HK-2 (cell line): ENCODE data around the gene TTC34.
"Not testable (repeated sequence)": the region's sequence is repeated elsewhere in the genome, so short reads cannot be mapped to it uniquely, and the experiment has no call there.

Experiments used
- DNase-seq: peaks from one replicate; pipeline ENCODE4 v3.0.0-alpha.2; 2018; ENCODE audit not compliant: unreplicated experiment

Gene TTC34

GRCh38 chr1:2799811-2800663 lies 1.5 kb downstream of the TTC34 start:
- DNase-seq: no peak

- DNase-seq: not testable (repeated sequence)
Observed at GRCh38 chr1:2798958-2799357, 2.5 kb downstream of the TTC34 start.

DNA sequence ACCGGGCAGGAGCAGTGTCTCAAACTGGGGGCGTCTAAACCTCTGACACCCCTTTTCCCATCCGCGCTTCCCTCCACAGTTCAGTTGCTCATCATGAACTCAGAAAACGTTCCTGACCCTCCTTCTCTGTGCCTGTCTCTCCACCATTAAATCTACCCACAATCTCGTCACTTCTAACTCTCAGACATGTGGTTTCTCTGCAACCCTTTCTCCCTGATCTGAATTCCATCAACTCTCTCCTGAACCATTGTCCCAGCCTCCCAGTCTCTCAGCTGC lies 3.8 kb downstream of the TTC34 start:
- no peak for DNase-seq

- DNase-seq: no peak
Observed at GRCh38 chr1:2796890-2797740, 4.4 kb downstream of the TTC34 start.

GRCh38 chr1:2795926-2796325 lies 5.6 kb downstream of the TTC34 start:
- no peak for DNase-seq

DNA sequence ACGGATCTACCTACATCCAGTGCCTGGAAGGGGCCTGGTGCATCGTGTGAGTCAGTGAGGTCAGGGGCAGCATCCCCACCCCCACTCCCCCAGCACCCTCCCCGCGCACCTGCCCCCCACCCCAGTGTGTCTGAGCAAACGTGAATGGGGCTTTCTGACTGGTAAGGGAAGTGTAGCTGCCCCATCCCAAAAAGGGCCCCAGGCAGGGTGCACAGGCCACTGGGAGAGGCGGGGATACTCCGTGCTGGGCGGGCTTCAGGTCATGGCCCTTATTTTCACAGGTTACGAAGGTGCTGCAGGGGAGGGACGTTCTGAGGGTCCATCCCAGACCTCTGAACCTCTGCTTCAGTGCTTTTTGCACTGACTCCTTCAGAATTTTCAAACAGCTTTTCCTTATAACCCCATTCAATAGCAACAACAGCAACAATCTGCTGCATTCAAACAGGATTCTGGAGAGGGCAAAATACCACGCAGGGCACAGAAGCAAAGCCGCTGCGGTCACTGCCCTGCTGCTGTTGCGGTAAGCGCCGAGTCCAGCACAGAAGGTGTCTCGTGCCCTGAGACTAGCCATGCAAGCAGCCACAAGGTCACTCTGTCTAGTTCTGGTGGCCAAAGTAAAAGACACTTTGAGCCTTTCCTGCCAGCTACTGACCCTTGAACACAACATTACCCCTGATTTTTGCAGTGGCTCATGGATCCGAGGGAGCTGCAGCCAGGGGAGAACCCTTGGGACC lies 10.3 kb downstream of the TTC34 start:
- no peak for DNase-seq

DNA sequence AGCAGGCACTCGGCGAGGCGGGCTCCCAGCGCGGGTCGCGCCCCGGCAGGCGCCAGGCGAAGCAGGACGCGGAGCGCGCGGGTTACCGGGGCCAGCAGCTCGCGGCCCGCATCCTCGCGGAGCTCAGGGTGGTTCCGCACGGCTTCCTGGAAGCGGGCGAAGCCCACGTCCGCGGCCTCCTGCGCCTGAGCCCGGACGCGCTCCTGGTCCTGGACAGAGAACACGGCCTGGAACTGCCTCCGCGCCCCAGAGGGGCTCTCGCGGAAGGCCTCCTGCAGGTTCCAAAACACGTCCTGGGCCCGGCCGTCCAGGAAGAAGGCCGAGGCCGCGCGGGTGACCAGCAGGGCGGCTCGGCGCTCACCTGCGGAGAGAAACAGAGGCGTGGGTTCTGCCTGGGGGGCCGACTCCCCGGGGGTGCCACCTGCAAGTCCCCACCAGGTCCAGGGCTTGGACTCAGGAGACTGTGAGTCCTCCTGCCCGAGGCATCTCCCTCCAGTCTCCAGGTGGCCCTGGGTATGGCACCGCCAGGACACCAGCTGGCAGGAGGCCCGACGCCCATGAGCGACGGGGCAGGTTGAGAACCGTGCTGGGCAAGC lies 11.4 kb downstream of the TTC34 start:
- no peak for DNase-seq

DNA sequence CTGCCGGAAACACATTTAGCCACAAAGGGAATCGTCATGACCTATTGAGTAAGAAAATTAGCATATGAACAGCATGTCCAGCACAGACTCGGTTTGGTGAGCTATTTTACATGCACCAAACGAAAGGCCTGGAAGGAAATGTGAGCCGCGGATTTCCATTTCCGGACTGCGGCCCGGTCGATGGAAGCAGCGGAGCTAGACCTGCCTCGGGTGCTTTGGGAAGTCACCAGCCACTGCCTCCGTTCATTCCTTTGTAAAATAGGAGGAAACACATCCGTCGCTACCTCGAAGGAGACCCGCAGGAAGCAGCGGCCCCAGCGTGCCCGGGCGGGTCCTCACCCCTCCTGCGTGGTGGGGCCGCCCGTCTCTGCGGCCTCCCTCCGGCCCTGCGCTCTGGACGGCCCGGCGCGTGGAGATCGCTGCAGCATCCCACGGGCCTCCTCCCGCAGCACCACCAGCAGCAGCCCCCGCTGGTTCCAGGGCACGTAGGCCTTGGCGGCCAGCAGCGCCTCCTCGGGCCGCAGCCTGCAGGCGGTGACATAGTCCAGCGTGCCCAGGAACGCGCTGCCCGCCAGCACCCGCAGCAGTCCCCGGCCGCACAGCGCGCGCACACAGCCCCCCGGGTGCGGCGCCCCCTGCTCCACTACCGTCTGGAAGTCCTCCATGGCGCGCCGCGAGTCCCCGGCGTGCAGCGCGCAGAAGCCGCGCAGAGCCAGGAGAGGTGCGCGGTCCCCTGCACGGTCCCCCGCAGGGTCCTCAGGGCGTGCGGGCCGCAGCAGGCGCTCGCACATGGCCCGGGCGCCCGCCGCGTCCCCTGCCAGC lies 12.1 kb downstream of the TTC34 start:
- DNase-seq: no peak

DNA sequence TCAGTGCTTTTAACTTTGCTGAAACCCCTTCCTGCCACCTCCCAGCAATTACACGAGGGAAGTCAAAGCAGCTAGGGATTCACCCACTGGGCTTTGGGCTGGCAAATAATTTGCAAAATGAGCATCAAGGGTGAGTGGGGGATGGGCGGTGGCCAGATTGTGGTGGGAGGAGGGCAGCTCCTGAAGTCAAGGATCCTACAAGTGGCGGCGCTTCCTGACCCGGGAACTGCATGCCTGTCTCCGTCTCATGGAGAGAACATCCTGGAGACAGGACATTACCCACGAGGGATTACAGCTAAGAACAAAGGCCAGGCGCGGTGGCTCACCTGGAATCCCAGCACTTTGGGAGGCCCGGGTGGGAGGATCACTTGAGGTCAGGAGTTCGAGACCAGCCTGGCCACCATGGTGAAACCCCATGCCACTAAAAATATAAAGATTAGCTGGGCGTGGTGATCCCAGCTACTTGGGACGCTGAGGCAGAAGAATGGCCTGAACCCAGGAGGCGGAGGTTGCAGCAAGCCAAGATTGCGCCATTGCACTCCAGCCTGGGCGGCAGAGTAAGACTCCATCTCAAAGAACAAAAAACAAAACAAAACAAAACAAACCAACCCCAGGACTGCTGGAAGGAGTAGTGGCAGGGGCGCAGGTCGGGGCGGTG lies 12.9 kb downstream of the TTC34 start:
- DNase-seq: no peak

DNA sequence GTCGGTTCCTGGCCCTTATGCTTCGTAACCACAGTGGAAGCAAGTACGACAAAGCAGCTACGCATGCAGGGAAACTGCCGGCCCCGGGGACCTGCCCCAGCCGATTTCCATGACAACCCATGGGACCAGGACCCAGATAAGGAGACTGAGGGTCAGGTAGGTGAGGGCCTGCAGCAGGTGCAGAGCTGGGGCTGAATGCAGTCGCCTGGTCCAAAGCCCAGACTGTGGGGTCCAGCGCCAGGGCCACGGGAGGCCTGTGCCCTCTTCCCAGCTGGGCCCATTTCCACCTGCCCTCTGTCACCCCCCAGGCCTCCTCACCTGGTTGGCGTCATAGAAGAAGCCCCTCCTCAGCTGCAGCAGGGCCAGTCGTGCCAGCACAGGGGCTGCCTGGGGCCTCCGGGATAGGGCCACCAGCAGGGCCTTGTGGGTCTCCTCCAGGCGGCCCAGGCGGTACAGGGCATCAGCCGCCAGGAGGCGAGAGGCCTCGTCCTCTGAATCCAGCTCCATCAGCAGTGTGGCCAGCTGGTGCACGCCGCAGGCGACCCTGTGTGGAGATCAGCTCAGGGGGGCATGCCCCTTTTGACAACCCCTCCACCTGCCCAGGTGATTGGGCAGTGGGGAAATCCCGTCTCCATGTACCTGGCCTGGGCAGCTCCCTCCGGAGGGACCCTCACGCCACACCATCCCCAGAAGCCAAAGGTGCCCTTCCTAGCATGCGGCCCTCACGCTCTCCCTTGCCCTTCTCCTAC lies 14.2 kb downstream of the TTC34 start:
- DNase-seq: no peak

DNA sequence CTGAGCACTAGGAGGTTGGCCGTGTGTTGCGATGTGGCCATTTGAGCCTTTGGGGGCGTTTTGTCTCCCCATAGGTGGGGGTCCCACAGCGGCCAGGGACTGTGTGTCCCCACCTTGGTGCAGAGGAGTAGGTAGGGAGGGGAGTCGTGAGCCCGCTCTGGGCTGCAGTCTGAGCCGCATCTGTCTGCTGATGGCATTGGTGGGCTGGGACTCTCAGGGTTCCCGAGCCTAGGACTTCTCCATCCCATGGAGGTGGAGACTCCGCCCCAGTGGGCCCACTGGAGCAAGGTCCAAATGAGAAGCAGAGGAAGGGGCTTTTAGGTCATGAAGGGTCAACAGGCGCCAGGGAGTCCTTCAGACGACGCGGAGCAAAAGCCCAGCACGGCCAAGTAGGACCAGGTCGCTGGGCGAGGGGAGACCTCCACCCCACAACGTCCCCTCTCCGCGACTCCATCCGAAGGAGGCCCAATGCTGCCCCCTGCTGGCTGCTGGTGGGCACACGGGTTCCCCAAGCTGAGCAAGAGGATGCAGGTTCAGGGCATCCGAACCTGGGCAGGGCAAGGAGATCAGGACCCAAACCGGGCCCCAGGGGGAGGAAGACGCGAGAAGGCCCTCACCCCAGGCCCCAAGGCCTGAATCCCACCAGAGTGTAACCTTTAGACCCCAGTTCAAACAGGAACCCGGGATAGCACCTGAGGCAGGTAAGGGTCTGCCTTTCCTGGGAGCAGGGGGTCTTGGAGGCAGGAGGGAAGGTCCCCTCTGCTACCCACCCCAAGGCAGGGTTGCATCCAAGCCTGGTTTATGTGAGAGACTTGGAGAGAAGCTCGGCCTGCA lies 14.9 kb downstream of the TTC34 start:
- peak; percentile 26 for DNase-seq

DNA sequence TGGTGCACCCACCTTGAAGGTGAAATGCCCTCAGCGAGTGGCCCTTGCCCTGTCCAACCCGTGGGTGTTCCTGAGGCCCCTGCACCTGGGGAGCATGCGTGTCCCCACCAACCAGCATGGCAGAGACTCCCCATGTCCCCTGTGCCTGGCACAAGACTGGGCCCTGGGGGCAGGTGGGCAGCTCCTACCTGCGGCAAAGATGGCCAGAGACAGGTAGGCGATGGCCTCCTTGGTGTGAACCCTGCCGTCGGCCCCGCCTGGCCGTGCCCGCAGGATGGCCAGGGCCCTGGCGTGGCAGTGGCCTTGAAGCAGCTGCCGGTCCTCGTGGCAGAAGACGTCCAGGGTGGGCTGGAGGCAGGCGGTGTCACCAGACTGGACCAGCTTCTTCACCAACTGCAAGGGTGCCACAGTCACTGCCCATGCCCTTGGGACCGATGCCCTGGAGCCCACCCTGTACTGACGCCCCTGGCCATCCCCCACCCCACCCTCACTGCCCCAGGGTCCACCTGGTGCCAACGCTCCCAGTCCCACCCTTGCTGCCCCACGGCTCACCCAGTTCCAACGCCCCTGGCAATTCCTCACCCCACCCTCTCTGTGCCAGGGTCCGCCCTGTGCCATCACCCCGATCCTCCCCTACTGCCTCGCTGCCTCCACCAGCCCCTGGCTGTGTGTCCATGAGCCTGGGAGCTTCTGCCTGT lies 15.7 kb downstream of the TTC34 start:
- DNase-seq: no peak

DNA sequence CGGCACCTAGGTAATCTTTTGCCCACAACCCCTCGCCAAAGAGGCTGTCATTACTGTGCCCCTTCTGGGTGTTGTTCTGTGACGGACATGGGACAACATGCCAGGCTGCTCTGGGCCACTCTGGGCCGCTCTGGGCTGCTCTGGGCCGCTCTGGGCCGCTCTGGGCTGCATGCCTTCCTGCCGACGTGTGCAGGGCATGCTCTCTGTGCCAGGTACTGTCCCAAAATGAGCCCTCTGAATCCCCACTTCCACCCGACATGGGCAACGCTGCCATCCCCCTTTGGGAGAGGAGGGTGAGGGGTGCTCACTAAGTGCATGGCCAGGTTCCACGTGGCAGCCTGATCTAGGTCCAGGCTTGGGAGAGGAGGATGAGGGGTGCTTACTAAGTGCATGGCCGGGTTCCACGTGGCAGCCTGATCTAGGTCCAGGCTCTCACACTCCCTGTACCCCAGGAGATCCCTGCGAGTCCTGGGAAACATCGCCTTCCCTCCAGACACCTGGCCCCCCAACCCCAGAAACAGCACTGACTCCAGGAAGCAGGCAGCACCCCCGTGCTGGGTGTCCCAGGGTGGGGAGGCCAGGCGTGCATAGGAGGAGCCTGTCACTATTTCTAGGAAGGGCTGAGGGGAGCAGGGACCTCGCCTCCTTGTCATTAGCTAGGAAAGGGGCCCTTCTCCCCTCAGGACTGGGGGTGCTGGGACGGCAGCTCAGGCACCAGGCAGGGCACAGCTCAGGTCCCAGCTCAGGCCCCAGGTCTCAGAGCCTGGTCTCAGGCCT lies 16.5 kb downstream of the TTC34 start:
- DNase-seq: no peak

GRCh38 chr1:2783435-2784397 lies 17.8 kb downstream of the TTC34 start:
- no peak for DNase-seq

DNA sequence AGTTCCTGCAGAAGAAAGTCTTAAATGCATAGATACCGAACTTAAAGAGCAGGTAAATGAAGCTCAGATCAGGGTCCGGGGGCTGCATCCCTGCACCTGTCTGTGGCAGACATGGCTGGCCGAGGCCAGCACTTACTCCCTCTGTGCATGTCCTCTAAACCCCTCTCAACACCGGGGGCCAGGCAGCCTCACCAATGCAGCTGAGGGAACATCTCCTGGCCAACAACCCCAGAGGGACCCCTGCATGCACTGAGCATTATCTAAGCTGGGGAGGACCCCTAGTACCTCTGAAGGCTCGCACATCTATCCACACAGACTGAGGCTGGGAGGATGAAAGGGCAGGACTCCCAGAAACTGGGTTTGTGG lies 18.4 kb downstream of the TTC34 start:
- DNase-seq: no peak

- no peak for DNase-seq
Observed at GRCh38 chr1:2781627-2782026, 19.9 kb downstream of the TTC34 start.

DNA sequence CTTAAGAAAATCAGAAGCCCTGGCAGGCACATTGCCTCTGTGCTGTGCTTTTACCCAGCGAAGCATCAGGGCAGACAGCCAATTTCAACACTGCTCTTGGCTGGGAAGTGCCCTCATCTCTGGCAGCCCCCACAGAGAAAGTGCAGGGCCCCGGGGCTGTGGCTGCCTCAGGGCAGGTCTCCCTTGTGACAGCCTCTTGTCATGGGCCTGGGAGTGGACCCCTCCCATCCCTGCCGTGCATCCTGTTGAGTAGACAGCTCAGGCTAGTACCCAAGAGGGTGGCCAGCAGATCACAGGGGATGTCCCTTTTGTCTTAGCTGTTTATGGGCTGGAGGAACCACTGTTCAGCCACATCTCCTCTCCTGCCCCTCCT lies 23.3 kb downstream of the TTC34 start:
- DNase-seq: no peak
